Mucosa of descending colon (tissue), 3 donors: ENCODE measurements around the gene NHS. TPM values are rescaled to one million over a fixed set of nuclear protein-coding genes. Genes with fewer than 3 reads are reported as not detected.

Experiments used
- ATAC-seq: fragments of 200-7000 bp; cut with Tn5 transposase; one replicate; pipeline ENCODE4 v1.9.1; 2020; ENCODE audit warnings: mild to moderate bottlenecking, moderate library complexity
- DNase-seq, 3 donors: peaks; one replicate each; pipeline ENCODE4 v3.0.0-alpha.2; 2020
- H3K36me3 ChIP-seq: fragments of 200-600 bp; one replicate; pipeline ENCODE4 v1.8.0; 2021; ENCODE audit warnings: low read depth, mild to moderate bottlenecking
- H3K4me1 ChIP-seq: fragments of 200-600 bp; one replicate; pipeline ENCODE4 v1.8.0; 2021; ENCODE audit warnings: low read depth, mild to moderate bottlenecking
- H3K4me3 ChIP-seq: fragments of 200-600 bp; one replicate; pipeline ENCODE4 v1.8.0; 2021; ENCODE audit warnings: mild to moderate bottlenecking
- H3K9me3 ChIP-seq: fragments of 200-600 bp; one replicate; pipeline ENCODE4 v1.8.0; 2021; ENCODE audit warnings: mild to moderate bottlenecking
- CTCF ChIP-seq: fragments of 200-600 bp; IDR thresholded peaks from one replicate; pipeline ENCODE4 v1.8.0; 2022; ENCODE audit warnings: antibody characterized with exemption, mild to moderate bottlenecking
- intact Hi-C, 2 donors: fragments of 100-400 bp; cut with DNase I in 1 of 2; cut with micrococcal nuclease in 1 of 2; formaldehyde crosslinking; loops; one replicate each; pipeline versions ENCODE4 v1.11.0 to v1.11.1; 2022; cut with DNase I, micrococcal nuclease
- total RNA-seq, 3 donors: library from RNA; stranded (reverse); fragmentation: NEBNext Ultra II Directional in 2 of 3; extraction: Animal tissue kit (Norgen Biotek cat#: 25700) in 2 of 3; gene quantifications; one replicate each; pipeline versions ENCODE4 v1.2.1 to v1.2.4, GENCODE V29; 2021 to 2023
- donor health status: DM: no; HTN: no; CAD: no; lungs with moderate emphysema.
- donor health status: DM: no; HTN: no; CAD: no.
- donor health status: DM: no; HTN: yes; CAD: no.

Gene NHS
- total RNA-seq, 3 donors from 2014 or later = 1.8 to 11.7 (median 2.1) TPM

DNA sequence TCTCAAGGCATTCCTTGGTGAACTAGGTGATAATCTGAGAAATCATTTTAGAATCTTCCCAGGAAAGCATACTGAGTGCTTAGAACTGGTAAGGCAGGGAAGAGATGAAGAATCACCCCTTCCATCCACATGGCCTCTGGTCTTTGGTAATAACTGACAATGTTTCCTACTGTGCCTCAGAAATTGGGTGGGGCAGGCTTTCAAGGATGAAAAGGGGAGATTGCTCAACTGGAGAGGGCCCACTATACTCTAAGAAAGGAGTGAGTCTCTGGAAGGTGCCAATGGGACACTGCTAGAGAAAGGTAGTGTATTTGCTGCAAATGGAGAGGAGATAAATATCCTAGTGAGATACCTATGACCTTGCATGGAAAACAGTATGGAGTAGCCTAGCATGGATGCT, 227.2 kb downstream of the NHS start:
- Histone ChIP-seq H3K4me1 (no peaks in the 10 kb centered on the region), H3K36me3 (no peaks in the 10 kb centered on the region), H3K4me3 (no peak overlapping the region), H3K9me3 (no peaks in the 10 kb centered on the region)
- intact Hi-C loops = no loop called here
- ATAC-seq (no peak), DNase-seq (no peak)
- no peak for TF ChIP-seq CTCF

DNA sequence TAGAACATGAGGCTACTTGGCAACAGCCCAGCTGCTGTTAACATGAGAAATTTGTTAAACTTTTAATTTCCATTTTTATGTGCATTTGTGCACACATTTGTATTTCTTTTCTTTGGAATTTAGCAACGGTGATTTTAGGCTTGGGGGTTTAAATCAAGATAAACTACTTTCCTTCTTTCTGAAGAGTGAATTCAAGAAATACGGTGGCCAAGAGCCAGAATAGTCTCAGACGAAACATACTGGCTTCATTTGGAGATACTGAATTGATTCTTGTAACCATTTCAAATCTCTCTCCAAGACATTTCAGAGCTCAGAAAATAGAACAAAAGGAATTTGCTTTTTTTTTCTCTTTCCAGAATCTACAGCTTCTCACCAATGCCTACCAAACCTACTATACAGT, 228.2 kb downstream of the NHS start:
- no peaks in the 10 kb centered on the region for H3K4me1 ChIP-seq
- TF ChIP-seq CTCF = no peak

DNA sequence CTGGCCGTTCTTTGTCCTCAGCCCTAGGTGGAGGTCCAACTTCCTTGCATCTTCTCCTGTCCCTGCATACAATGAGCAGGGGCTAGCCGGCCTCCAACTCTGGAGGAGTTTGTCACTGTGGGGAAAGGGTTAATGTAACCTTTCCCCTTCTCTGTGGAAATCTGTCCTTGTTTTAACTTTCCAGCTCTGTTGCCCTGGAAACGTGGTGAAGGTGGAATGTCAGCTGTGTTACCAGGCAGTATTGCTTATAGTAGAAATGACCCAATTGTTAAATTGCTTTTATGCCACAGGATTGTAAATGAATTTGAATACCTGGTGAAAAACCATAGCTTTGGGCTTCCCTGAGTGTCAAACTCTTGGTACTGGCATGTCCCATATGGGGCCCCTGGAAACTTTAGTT, 230.7 kb downstream of the NHS start:
- DNase-seq = no peak
- TF ChIP-seq CTCF = no peak
- intact Hi-C loops = no loop called here

More for the DNA sequence above, 228.2 kb downstream of the NHS start:
- no peak overlapping the region for H3K4me3 ChIP-seq
- no peaks in the 10 kb centered on the region for H3K36me3 ChIP-seq
- no peaks in the 10 kb centered on the region for H3K9me3 ChIP-seq
- intact Hi-C loops = no loop called here
- no peak for DNase-seq
- ATAC-seq = no peak

GRCh38 chrX:17606231-17606630, 231.2 kb downstream of the NHS start:
- DNase-seq (no peak), ATAC-seq (no peak)
- H3K9me3 ChIP-seq = no peaks in the 10 kb centered on the region
- H3K36me3 ChIP-seq = no peaks in the 10 kb centered on the region
- no peaks in the 10 kb centered on the region for H3K4me1 ChIP-seq
- intact Hi-C loops = no loop called here
- no peak overlapping the region for H3K4me3 ChIP-seq
- no peak for TF ChIP-seq CTCF

More for the DNA sequence above, 230.7 kb downstream of the NHS start:
- ATAC-seq = no peak
- no peaks in the 10 kb centered on the region for H3K9me3 ChIP-seq
- no peaks in the 10 kb centered on the region for H3K4me1 ChIP-seq
- H3K4me3 ChIP-seq = no peak overlapping the region
- H3K36me3 ChIP-seq = no peaks in the 10 kb centered on the region

GRCh38 chrX:17608888-17609287, 233.9 kb downstream of the NHS start:
- intact Hi-C loops = no loop called here
- no peak overlapping the region for H3K4me3 ChIP-seq
- DNase-seq (no peak), ATAC-seq (no peak)
- no peaks in the 10 kb centered on the region for H3K9me3 ChIP-seq
- H3K36me3 ChIP-seq = no peaks in the 10 kb centered on the region
- no peak for TF ChIP-seq CTCF
- no peaks in the 10 kb centered on the region for H3K4me1 ChIP-seq

- H3K9me3 ChIP-seq = no peaks in the 10 kb centered on the region
- ATAC-seq = no peak
- H3K4me3 ChIP-seq = no peak overlapping the region
- H3K36me3 ChIP-seq = no peaks in the 10 kb centered on the region
- no peaks in the 10 kb centered on the region for H3K4me1 ChIP-seq
- intact Hi-C loops = no loop called here
- no peak for DNase-seq
- no peak for TF ChIP-seq CTCF
Observed at GRCh38 chrX:17610788-17611187, 235.8 kb downstream of the NHS start.
